Adipose tissue (tissue), 3 donors: ENCODE measurements around the gene KCNIP2. TPM values are rescaled to one million over a fixed set of nuclear protein-coding genes. Genes with fewer than 3 reads are reported as not detected.

ENCODE experiments used
- H3K27ac ChIP-seq: one replicate; pipeline ENCODE4 v1.5.1; 2013; ENCODE audit warnings: low read depth, low read length
- WGBS, 3 donors: extraction: QIAGEN DNeasy Blood & Tissue Kit; methylation state at CpG; one replicate each; pipeline ENCODE4 v1.1.7; 2013; 5-methylcytosine and 5-hydroxymethylcytosine counted together
- polyA plus RNA-seq, 3 donors: library from polyadenylated mRNA; stranded (reverse); fragments of 200-250 nt; gene quantifications; one replicate each; pipeline ENCODE4 v1.2.3, GENCODE V29; 2013
- donor health status: healthy with polysubstance abuse.
- donor health status: Bipolar disorder and iron deficiency.
- donor health status: healthy.

KCNIP2 gene
- 100 to 1,000 TPM in 1 of 3 donors, 10 to 100 TPM in 2; 12.0 to 219 (median 42.7) TPM for polyA plus RNA-seq

GRCh38 chr10:101843032-101844021, at the start of gene KCNIP2:
Gene KCNIP2 (minus strand): TSS chr10:101843800. CDS start chr10:101843568, 232 bp downstream.
- 32 to 33% (median 32%) methylated on average over 43 to 57 of the region's 60 CpGs for WGBS, 3 donors
- H3K27ac ChIP-seq: no peak within 1 kb of the TSS

DNA sequence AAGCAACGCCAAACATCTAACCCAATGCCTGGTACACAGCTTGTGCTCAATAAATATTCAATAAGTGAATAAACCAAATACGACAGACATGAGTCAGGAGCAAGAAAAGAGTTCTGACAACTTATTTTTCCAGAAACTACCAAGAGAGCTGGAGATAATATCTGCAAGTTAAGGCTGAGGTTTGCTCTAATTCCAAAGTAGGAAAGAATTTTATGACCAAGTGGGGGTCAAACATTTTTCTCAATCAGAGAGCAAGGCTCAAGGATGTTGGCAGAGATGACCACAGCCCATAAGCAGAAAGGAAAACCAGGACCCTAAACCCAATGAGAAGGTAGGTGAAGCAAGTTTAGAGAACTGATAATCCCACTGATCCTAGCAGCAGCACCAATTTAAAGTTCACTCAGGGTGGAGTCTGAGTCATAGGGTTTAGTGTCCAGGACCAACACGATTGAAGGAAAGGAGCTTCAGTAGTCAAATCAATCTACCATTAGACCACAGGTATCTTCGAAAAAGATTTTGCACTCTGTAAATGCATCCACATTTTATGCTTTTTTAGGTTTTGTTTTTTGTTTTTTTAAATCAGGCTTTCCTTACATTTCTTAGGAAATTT, 49.3 kb upstream of the KCNIP2 start:
- no peak overlapping the region for H3K27ac ChIP-seq
- 87 to 89% (median 89%) methylated on average over 4 of the region's 4 CpGs for WGBS, 3 donors

DNA sequence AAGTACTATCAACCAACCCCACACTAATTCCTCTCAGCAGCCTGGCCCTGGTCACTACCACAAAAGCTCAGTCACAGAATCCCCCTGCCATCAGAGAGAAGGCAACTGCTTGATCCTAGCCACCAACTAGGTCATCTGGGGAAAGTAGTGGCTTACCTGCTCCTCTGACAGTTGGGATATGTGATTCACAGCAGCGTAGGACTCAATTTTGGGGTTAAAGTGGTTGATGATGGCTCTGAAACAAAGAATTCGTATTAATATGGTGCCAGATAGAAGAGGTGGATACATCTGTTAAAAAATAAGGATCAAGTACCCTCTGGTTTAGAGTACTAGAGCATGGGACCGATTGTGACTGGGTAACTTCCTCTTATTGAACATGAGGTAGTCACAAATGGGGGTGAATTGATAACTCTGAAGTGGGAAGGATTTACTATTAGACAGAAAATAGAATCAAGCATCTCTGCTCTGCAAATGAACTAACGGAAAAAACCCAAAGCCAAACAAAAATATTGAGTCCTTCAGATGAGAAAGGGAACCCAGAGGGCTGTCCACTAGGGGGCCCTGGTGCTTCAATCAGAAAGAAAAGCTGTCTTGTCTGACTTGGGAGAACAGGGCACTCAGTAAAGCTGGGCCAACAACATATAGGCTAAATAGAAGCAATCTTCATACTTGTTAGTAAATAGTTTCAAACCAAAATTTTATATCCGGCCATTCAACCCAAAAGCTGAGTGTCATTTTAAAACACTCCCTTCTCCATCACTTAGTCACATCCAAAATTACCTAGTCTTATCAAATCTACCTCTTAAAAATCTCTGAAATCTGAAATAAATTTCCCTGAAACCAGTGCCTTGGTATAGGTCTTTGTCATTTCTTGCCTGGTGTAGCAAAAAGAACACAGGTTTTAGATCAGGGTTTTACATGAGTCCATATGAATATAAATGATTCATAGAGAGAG, 45.9 kb upstream of the KCNIP2 start:
- 60 to 73% (median 67%) methylated on average over 5 of the region's 5 CpGs for WGBS, 3 donors

GRCh38 chr10:101888251-101888949, 44.8 kb upstream of the KCNIP2 start:
- H3K27ac ChIP-seq: no peak overlapping the region
- WGBS, 3 donors: 87 to 100% (median 87%) methylated on average over 2 of the region's 2 CpGs

More for the DNA sequence above, 45.9 kb upstream of the KCNIP2 start:
- H3K27ac ChIP-seq: no peak overlapping the region

- H3K27ac ChIP-seq: no peak overlapping the region
- WGBS, 3 donors: 81 to 90% (median 84%) methylated on average over 5 of the region's 5 CpGs
Observed at GRCh38 chr10:101887775-101888174, 44.2 kb upstream of the KCNIP2 start.

DNA sequence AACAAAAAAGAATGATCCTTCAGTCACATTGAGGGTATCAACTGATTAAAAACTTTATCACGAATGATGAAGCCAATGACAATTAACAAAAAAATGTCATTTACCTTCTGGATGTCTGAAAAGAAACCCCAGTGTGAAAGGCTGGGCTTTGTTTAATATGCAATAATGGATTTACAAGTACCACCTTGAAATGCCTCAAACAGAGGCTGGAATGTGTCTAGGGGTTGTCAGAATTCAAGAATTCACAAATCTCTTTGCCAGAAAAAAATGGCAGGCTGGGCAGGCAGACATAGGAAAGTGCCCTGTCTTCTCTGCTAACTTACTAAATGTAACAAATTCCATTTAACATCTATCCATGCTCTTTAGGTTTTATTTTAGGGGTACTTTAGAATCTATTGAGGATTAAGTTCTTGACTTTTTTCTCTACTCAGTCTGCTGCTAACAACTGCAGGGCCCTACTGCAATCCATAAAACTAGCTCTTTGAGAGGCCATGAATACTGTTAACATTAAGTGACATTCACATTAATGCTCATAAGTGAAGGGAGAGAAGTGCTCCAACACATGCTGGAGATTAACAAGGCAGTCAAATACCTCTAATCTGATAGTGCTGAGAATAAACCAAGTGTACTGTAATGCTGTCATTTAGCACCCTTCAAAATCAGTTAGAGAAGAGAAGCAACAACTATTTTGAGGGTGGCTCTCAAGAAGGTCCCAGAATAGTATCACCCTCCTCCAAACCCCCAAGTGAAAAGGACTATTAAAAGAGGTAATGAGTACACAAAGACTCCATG, 43.1 kb upstream of the KCNIP2 start:
- no peak overlapping the region for H3K27ac ChIP-seq
- 83 to 96% (median 96%) methylated on average over 1 of the region's 1 CpG for WGBS, 3 donors

DNA sequence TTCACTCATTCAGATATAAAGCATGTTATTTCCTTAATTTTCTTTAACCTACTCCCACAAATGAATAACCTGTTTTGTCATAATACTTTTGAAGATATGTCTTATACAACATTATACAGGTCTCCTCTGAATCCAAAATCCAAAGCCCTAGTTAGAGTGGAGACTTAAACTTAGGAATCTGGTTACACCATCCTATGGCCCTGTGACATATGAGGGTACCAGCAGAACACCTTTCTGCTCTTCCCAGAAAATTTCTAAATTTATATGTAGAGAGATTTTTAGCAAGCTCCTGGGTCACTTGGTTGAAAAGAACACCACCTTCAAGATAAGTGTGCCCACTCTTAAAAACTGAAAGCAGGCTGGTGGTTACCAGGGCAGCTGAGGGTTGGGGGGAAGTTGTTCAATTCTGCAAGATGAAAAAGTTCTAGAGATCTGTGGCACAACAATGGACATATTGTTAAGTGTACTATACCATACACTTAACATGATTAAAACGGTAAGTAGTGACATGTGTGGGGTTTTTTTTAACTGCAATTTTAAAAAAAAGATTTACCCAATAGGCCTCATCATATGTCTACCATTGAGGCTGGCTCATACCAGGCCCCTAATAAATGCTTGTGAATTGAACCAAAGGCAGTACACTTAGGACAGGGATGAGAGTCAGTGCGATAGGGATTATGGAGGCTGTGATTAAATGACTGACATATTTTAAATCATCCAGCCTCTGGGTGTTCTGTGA, 37.6 kb upstream of the KCNIP2 start:
- H3K27ac ChIP-seq: no peak overlapping the region
- 77 to 92% (median 80%) methylated on average over 2 of the region's 2 CpGs for WGBS, 3 donors

- no peak overlapping the region for H3K27ac ChIP-seq
- WGBS, 3 donors: 85 to 91% (median 90%) methylated on average over 2 of the region's 2 CpGs
Observed at GRCh38 chr10:101880232-101880573, 36.6 kb upstream of the KCNIP2 start.

- WGBS, 3 donors: 91 to 93% (median 92%) methylated on average over 13 of the region's 13 CpGs
- no peak overlapping the region for H3K27ac ChIP-seq
Observed at GRCh38 chr10:101879456-101880231, 36.0 kb upstream of the KCNIP2 start.

- no peak overlapping the region for H3K27ac ChIP-seq
- WGBS, 3 donors: 82 to 90% (median 89%) methylated on average over 3 of the region's 3 CpGs
Observed at GRCh38 chr10:101878869-101879268, 35.3 kb upstream of the KCNIP2 start.

DNA sequence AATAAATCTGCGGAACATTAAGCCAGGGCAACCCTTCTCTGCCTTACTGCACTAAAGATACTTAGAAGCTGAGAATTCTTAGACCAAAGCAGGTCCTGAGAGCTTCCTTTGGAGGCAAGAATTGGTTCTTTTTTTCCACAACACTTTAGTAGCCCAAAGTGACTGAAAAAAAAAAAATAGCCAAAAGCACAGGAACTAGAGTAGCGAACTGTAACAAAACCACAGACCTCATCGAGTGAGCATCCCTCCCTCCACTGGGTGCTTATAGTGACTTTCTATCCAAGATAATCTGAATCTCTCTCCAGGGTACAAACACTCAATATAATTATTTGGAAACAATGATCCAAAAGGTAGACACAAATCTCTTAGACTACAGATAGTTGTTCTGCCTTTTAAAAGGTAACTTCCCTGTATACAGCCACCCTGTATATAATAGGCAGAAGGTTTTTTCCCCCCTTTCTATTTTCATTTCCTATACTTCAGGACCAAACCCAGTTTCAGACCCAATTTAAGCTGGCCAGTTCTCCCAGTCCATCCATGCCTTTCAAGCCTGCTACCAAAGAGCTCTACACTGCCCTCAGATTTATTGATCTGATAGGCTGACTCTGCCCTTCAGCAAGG, 31.6 kb upstream of the KCNIP2 start:
- 74 to 99% (median 75%) methylated on average over 3 of the region's 3 CpGs for WGBS, 3 donors
- no peak overlapping the region for H3K27ac ChIP-seq

DNA sequence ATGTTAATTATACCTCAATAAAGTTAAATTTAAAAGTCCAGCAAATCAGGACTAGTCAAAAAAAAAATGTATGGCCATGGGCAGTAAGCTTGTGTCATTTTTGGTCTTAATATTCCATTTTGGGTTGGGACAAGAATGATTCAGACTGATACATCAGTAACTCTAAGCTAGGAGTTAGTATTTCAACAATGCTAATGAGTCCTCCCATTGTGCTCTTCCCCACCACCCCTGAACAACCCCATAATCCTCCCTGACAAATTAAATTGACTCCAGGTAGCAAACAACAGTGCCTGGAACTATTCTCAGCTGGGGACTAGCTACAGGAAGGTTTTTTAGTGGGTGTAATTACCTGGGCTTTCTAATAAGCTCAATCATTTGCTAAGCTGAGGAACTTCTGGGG, 30.7 kb upstream of the KCNIP2 start:
- H3K27ac ChIP-seq: no peak overlapping the region

GRCh38 chr10:101867931-101868330, 24.3 kb upstream of the KCNIP2 start:
- WGBS, 3 donors: 59 to 62% (median 62%) methylated on average over 1 of the region's 1 CpG
- no peak overlapping the region for H3K27ac ChIP-seq

DNA sequence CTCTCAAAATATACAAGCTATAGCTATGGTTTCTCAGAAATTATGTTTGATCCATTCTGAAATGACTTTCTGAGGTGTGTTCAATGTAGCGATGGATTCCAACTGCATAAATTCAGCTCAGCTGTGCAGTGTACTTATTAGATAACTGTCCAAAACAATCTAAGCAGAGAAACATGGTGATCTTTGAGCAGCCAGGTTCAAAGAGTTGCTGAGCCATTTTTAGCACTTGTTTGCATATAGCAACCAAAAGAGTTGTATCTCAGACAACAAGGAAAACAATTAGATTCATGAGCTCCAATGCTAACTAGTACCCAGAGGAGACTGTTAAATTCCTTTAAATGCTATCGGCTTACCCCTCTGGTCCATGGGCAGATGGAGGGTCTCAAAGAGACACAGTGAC, 15.9 kb upstream of the KCNIP2 start:
- H3K27ac ChIP-seq: no peak overlapping the region
- 97 to 99% (median 97%) methylated on average over 2 of the region's 2 CpGs for WGBS, 3 donors

- H3K27ac ChIP-seq: no peak overlapping the region
- WGBS, 3 donors: 59 to 91% (median 71%) methylated on average over 3 of the region's 3 CpGs
Observed at GRCh38 chr10:101858723-101859500, 15.3 kb upstream of the KCNIP2 start.
